HEK293T (cell line): ENCODE measurements around the gene HOXB4.

ENCODE experiments used
- ARNT ChIP-seq: fragments of 450-650 bp; IDR thresholded peaks from 2 replicates; pipeline ENCODE4 v1.6.1; 2017; ENCODE audit warnings: mild to moderate bottlenecking
- BHLHE40 ChIP-seq: fragments of 450-650 bp; IDR thresholded peaks from 2 replicates; pipeline ENCODE4 v1.6.1; 2016; ENCODE audit warnings: mild to moderate bottlenecking, moderate library complexity, borderline replicate concordance
- CTBP1 ChIP-seq: fragments of 450-650 bp; IDR thresholded peaks from 2 replicates; pipeline ENCODE4 v1.6.1; 2016; ENCODE audit warnings: borderline replicate concordance
- ELF4 ChIP-seq: fragments of 450-650 bp; IDR thresholded peaks from 2 replicates; pipeline ENCODE4 v1.6.1; 2017; ENCODE audit warnings: antibody characterized with exemption
- FOXA1 ChIP-seq: fragments of 450-650 bp; IDR thresholded peaks from 2 replicates; pipeline ENCODE4 v1.6.1; 2016; ENCODE audit warnings: mild to moderate bottlenecking
- FOXK2 ChIP-seq: fragments of 450-650 bp; IDR thresholded peaks from 2 replicates; pipeline ENCODE4 v1.6.1; 2016; ENCODE audit warnings: mild to moderate bottlenecking
- FOXM1 ChIP-seq: fragments of 450-650 bp; IDR thresholded peaks from 2 replicates; pipeline ENCODE4 v1.6.1; 2017; ENCODE audit warnings: mild to moderate bottlenecking, borderline replicate concordance
- HDGF ChIP-seq: fragments of 450-650 bp; IDR thresholded peaks from 2 replicates; pipeline ENCODE4 v1.6.1; 2017; ENCODE audit warnings: antibody characterized with exemption, borderline replicate concordance
- L3MBTL2 ChIP-seq: fragments of 450-650 bp; conservative IDR thresholded peaks from 2 replicates; pipeline ENCODE4 v1.6.1; 2016; ENCODE audit warnings: mild to moderate bottlenecking
- PKNOX1 ChIP-seq: fragments of 450-650 bp; IDR thresholded peaks from 2 replicates; pipeline ENCODE4 v1.6.1; 2016
- SP1 ChIP-seq: fragments of 450-650 bp; IDR thresholded peaks from 2 replicates; pipeline ENCODE4 v1.6.1; 2017
- SUZ12 ChIP-seq: fragments of 450-650 bp; IDR thresholded peaks from 2 replicates; pipeline ENCODE4 v1.6.1; 2016; ENCODE audit warnings: mild to moderate bottlenecking
- TARDBP ChIP-seq: fragments of 450-650 bp; IDR thresholded peaks from 2 replicates; pipeline ENCODE4 v1.6.1; 2016

- TF ChIP-seq PKNOX1 (no peak), SUZ12 (no peak), FOXA1 (no peak), BHLHE40 (no peak), TARDBP (no peak), ARNT (no peak), FOXM1 (no peak), HDGF (no peak), CTBP1 (no peak), ELF4 (no peak), SP1 (no peak), L3MBTL2 (no peak), FOXK2 (no peak)
Observed at GRCh38 chr17:48556229-48556575, 21.9 kb downstream of the HOXB4 start.
